Activated CD4-positive, alpha-beta memory T cell treated with anti-CD3 and anti-CD28 coated beads, Interleukin-2, amount 10 ng/mL, durations not matched to agents 7 days and 5 days (primary cell): ENCODE results near the gene IFT52. TPM values are rescaled to one million over a fixed set of nuclear protein-coding genes. Genes with fewer than 3 reads are reported as not detected.

Experiments
- CTCF ChIA-PET: fragments of 350-600 bp; sonication (Branson Sonifier 250); formaldehyde crosslinking; loops from one replicate; lab custom pipeline; 2021; ENCODE audit warnings: antibody characterized with exemption, inconsistent platforms; lab: Charles Lee
- POLR2A ChIA-PET: fragments of 350-600 bp; sonication (Branson Sonifier 250); formaldehyde crosslinking; loops from one replicate; lab custom pipeline; 2021; ENCODE audit warnings: antibody characterized with exemption; lab: Charles Lee
- DNase-seq: peaks from one replicate; pipeline ENCODE4 v3.0.0-alpha.2; 2020
- H3K27ac Mint-ChIP-seq: one replicate; pipeline ENCODE4 v1.8.0; 2021; ENCODE audit warnings: mild to moderate bottlenecking, mixed read lengths
- H3K27me3 Mint-ChIP-seq: one replicate; pipeline ENCODE4 v1.8.0; 2021; ENCODE audit warnings: mixed read lengths
- H3K36me3 Mint-ChIP-seq: one replicate; pipeline ENCODE4 v1.8.0; 2021; ENCODE audit warnings: low read depth, mixed read lengths
- H3K4me1 Mint-ChIP-seq: one replicate; pipeline ENCODE4 v1.8.0; 2021; ENCODE audit warnings: mixed read lengths
- H3K4me3 Mint-ChIP-seq: one replicate; pipeline ENCODE4 v1.8.0; 2021; ENCODE audit warnings: mild to moderate bottlenecking, mixed read lengths
- H3K9me3 Mint-ChIP-seq: one replicate; pipeline ENCODE4 v1.8.0; 2021; ENCODE audit warnings: mixed read lengths
- total RNA-seq, 2 experiments: library from RNA; stranded (reverse); gene quantifications; one replicate each; pipeline ENCODE4 v1.2.3, GENCODE V29; 2021

IFT52 gene
- total RNA-seq, 2 experiments from 2014 or later: 13.3 to 15.0 TPM

DNA sequence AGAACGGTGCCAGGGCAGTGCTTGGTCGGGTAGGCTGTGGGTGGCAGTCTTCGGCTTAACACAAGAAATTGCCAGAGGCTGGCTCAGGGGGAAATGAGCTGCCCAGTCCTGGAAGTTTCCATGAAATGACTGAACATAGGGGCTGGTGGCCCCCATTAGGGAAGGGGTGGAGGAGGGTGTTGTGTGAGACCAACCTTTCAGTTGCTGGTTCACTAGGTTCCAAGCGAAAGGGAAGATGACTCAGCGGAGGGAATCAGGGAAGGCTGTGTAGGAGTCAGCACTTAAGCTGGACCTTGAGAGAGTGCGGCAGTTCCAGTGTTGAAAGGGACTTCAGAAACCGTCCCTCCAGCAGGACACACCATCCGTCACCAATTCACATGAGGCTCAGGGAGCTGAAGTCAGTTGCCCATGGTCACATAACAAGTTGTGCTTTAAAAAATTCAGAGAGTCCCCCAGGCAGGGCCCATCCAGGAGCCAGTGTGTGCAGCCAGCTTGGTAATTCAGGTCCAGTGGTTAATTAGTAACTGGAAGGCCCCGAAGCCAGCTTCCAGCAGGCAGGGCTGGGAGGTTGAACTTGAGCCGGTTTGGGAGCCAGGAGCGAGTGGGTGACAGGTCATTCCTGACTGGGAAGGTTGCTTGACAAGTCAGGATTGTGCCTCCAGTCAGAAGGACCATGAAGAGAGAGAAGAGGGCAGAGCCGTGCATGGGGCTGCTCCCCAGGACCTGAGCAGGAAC lies 32.2 kb upstream of the IFT52 start, which contains the start of gene SGK2:
Gene SGK2 (plus strand): TSS at position 616 of the 735 bp plus-strand sequence. CDS start 7,469 bp downstream, outside the sequence.
- POLR2A ChIA-PET: no interaction called here
- Mint-ChIP-seq H3K4me1 (no peaks in the 10 kb centered on the region), H3K27ac (no peak within 1 kb of the TSS), H3K36me3 (no peaks in the 10 kb centered on the region), H3K4me3 (no peak within 1 kb of the TSS), H3K27me3 (no peaks in the 10 kb centered on the region), H3K9me3 (no peaks in the 10 kb centered on the region)
- DNase-seq: no peak
- CTCF ChIA-PET: interaction anchor here (1.4 to 1.9 kb wide), 2 partner anchors 18 to 20 kb away, joined by 5 read pairs; no protein-coding TSS in a partner anchor

GRCh38 chr20:43559147-43559987 lies 31.4 kb upstream of the IFT52 start:
- ChIA-PET POLR2A (no interaction called here), CTCF (interaction anchor here (1.4 to 1.8 kb wide), 2 partner anchors 19 to 21 kb away, joined by 4 to 5 read pairs; no protein-coding TSS in a partner anchor)
- Mint-ChIP-seq H3K4me1 (no peaks in the 10 kb centered on the region), H3K27me3 (no peaks in the 10 kb centered on the region), H3K9me3 (no peaks in the 10 kb centered on the region), H3K4me3 (no peak overlapping the region), H3K36me3 (no peaks in the 10 kb centered on the region), H3K27ac (no peak overlapping the region)
- DNase-seq: no peak

DNA sequence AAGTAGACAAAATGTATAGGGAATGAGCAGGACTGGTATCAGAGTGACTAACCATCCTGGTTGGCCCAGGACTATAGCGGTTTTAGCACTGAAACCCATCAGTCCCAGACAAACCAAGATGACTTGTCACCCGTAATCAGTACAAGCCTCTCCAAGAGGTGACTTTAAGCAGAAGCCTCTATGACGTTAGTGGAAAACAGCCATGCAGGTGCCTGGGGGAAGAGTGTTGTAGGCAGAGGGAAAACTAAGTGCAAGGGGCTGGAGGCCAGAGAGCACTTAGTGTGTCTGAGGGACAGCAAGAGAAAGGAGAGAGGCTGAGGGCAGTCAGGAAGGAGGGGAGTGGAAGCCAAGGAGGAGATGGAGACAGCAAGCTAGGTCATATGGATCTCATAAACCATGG lies 29.8 kb upstream of the IFT52 start:
- POLR2A ChIA-PET: no interaction called here
- Mint-ChIP-seq H3K36me3 (no peaks in the 10 kb centered on the region), H3K27me3 (no peaks in the 10 kb centered on the region), H3K27ac (no peak overlapping the region), H3K4me3 (no peak overlapping the region), H3K4me1 (no peaks in the 10 kb centered on the region), H3K9me3 (no peaks in the 10 kb centered on the region)
- CTCF ChIA-PET: interaction anchor here (1.8 kb wide), 1 partner anchor 22 kb away, joined by 4 read pairs; no protein-coding TSS in a partner anchor
- no peak for DNase-seq

DNA sequence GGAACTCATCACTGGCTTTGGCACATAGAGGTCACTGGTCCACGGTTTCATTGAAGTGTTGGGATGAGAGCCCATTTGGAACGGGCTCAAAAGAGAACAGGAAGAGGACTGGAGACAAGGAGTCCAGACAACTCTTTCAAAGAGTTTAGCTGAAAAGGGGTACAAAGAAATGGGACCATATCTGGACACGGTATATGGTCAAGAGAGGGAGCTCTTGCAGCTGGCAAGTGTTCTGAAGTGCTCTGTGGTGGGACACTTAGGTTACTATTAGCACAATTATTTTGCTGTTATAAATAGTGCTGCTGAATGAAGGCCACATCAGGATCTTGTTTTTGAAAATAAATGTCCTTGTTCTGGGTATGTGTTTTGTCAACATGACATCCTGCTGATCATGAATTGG lies 27.3 kb upstream of the IFT52 start:
- no peaks in the 10 kb centered on the region for H3K27me3 Mint-ChIP-seq
- no peak overlapping the region for H3K4me3 Mint-ChIP-seq
- no peak for DNase-seq
- no peaks in the 10 kb centered on the region for H3K4me1 Mint-ChIP-seq
- H3K27ac Mint-ChIP-seq: no peak overlapping the region
- CTCF ChIA-PET: no interaction called here
- H3K9me3 Mint-ChIP-seq: no peaks in the 10 kb centered on the region
- no peaks in the 10 kb centered on the region for H3K36me3 Mint-ChIP-seq
- POLR2A ChIA-PET: no interaction called here

GRCh38 chr20:43563991-43564390 lies 26.7 kb upstream of the IFT52 start:
- Mint-ChIP-seq H3K4me3 (no peak overlapping the region), H3K27ac (no peak overlapping the region), H3K27me3 (no peaks in the 10 kb centered on the region), H3K4me1 (no peaks in the 10 kb centered on the region), H3K9me3 (no peaks in the 10 kb centered on the region), H3K36me3 (no peaks in the 10 kb centered on the region)
- DNase-seq: no peak
- POLR2A ChIA-PET: no interaction called here
- CTCF ChIA-PET: no interaction called here

DNA sequence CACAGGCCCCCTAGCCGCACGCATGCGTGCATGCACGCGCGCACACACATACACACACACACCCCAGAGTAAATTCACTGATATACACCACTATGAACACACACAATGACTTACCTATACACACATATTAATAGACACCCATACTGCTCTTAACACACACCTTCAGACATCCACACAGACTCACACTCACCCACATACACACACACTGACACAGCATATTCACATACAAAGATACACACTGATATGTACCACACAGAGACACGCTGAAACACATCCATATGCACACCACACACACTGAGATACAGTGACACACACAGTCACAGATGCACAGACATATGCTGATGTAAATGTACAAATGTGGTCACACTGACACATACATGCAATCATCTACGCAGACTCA lies 26.3 kb upstream of the IFT52 start:
- ChIA-PET POLR2A (no interaction called here), CTCF (no interaction called here)
- no peak for DNase-seq
- Mint-ChIP-seq H3K27ac (no peak overlapping the region), H3K36me3 (no peaks in the 10 kb centered on the region), H3K27me3 (no peaks in the 10 kb centered on the region), H3K4me3 (no peak overlapping the region), H3K9me3 (no peaks in the 10 kb centered on the region), H3K4me1 (no peaks in the 10 kb centered on the region)

GRCh38 chr20:43564993-43565757 lies 25.6 kb upstream of the IFT52 start:
- no peaks in the 10 kb centered on the region for H3K27me3 Mint-ChIP-seq
- H3K4me1 Mint-ChIP-seq: no peaks in the 10 kb centered on the region
- H3K36me3 Mint-ChIP-seq: no peaks in the 10 kb centered on the region
- H3K27ac Mint-ChIP-seq: no peak overlapping the region
- DNase-seq: no peak
- ChIA-PET CTCF (no interaction called here), POLR2A (no interaction called here)
- H3K4me3 Mint-ChIP-seq: no peak overlapping the region
- H3K9me3 Mint-ChIP-seq: no peaks in the 10 kb centered on the region

DNA sequence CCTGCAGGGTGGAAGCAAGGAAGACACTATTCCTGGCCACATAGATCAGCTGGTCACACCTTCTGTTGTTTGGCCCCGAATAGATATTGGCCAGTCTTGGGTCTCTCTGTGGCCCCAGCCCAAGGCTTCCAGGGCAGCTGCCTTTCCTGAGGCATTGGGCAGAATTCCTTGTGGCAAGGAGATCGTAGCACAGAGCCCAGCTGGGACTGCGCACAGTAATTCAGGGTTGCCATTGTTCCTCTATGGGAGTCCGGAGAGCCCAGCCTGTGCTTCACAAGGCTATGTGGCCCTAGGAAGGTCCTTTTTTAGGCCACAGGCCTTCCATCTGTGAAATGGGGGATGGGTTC lies 25.0 kb upstream of the IFT52 start:
- Mint-ChIP-seq H3K27me3 (no peaks in the 10 kb centered on the region), H3K27ac (no peak overlapping the region), H3K4me3 (no peak overlapping the region), H3K9me3 (no peaks in the 10 kb centered on the region), H3K4me1 (no peaks in the 10 kb centered on the region), H3K36me3 (no peaks in the 10 kb centered on the region)
- ChIA-PET CTCF (no interaction called here), POLR2A (no interaction called here)
- no peak for DNase-seq

GRCh38 chr20:43567477-43567876 lies 23.3 kb upstream of the IFT52 start:
- H3K9me3 Mint-ChIP-seq: no peaks in the 10 kb centered on the region
- no peaks in the 10 kb centered on the region for H3K27me3 Mint-ChIP-seq
- POLR2A ChIA-PET: no interaction called here

DNA sequence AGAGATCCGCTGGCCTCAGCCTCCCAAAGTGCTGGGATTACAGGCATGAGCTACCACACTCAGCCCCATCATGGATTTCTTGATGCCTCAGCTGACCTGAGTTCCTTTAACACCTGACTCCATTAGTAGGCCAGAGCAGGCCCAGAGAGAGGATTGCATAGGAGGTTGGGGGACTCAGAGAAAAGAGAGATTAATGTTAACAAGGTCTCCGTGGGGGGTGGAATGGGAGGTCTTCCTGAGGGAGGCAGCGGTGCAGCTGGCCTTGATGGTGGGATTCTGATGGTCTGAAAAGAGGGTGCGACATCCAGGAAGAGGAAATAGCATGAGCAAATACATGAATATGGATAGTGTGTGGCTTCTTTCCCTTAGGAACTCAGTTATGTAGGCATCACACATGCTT lies 22.0 kb upstream of the IFT52 start:
- POLR2A ChIA-PET: no interaction called here
- Mint-ChIP-seq H3K27ac (no peak overlapping the region), H3K27me3 (no peaks in the 10 kb centered on the region), H3K36me3 (no peaks in the 10 kb centered on the region), H3K4me3 (no peak overlapping the region), H3K4me1 (no peaks in the 10 kb centered on the region), H3K9me3 (no peaks in the 10 kb centered on the region)
- DNase-seq: no peak
- CTCF ChIA-PET: interaction anchor here (2.7 kb wide), 1 partner anchor 30 kb away, joined by 8 read pairs; no protein-coding TSS in a partner anchor

More at GRCh38 chr20:43567477-43567876, 23.3 kb upstream of the IFT52 start:
- no peaks in the 10 kb centered on the region for H3K4me1 Mint-ChIP-seq
- H3K4me3 Mint-ChIP-seq: no peak overlapping the region
- no peak overlapping the region for H3K27ac Mint-ChIP-seq
- CTCF ChIA-PET: no interaction called here
- H3K36me3 Mint-ChIP-seq: no peaks in the 10 kb centered on the region
- no peak for DNase-seq

- H3K4me3 Mint-ChIP-seq: no peak overlapping the region
- no peak overlapping the region for H3K27ac Mint-ChIP-seq
- ChIA-PET POLR2A (no interaction called here), CTCF (interaction anchor here (2.7 kb wide), 1 partner anchor 31 kb away, joined by 8 read pairs; no protein-coding TSS in a partner anchor)
- no peaks in the 10 kb centered on the region for H3K36me3 Mint-ChIP-seq
- H3K4me1 Mint-ChIP-seq: no peaks in the 10 kb centered on the region
- no peak for DNase-seq
- H3K9me3 Mint-ChIP-seq: no peaks in the 10 kb centered on the region
- no peaks in the 10 kb centered on the region for H3K27me3 Mint-ChIP-seq
Observed at GRCh38 chr20:43569282-43569681, 21.5 kb upstream of the IFT52 start.

DNA sequence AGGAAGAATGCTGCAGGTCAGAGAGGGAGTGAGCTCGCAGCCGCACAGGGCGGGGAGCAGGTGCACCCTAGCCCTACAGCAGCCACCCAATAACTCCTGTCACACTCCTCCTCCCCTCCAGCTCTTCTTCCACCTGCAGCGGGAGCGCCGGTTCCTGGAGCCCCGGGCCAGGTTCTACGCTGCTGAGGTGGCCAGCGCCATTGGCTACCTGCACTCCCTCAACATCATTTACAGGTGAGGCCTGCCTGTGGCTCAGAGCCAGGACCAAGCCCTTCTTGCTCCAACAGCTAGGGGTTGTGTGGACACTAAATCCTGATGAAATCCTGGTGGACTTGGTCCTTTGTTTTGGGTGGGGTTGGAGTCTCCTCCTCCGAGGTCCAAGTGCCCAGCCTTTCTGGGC lies 20.2 kb upstream of the IFT52 start:
- no peak overlapping the region for H3K27ac Mint-ChIP-seq

DNA sequence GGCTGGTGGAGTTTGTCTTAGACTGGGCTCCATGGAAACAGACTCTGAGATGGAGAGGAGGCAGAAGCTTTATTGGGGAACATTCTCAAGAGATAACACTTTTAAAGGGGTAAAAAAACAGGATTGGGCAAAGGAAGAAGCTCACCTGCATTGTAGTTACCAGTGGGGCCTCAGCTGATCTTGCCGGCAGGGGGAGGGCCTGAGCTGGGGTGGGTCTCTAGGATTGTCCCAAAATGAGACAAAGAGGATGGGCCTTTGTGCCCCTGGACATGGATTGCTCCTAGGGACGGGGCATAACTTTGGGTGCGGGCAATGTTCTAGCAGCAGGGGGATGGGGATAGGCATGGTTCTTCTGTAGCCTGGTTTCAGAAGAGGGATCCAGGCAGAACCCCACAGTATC lies 19.4 kb upstream of the IFT52 start:
- no peak overlapping the region for H3K4me3 Mint-ChIP-seq
- H3K27me3 Mint-ChIP-seq: no peaks in the 10 kb centered on the region
- no peaks in the 10 kb centered on the region for H3K4me1 Mint-ChIP-seq
- no peaks in the 10 kb centered on the region for H3K9me3 Mint-ChIP-seq
- CTCF ChIA-PET: no interaction called here
- H3K27ac Mint-ChIP-seq: no peak overlapping the region
- no peak for DNase-seq
- no peaks in the 10 kb centered on the region for H3K36me3 Mint-ChIP-seq
- POLR2A ChIA-PET: no interaction called here

More for the DNA sequence above, 20.2 kb upstream of the IFT52 start:
- H3K36me3 Mint-ChIP-seq: no peaks in the 10 kb centered on the region
- no peaks in the 10 kb centered on the region for H3K27me3 Mint-ChIP-seq
- H3K9me3 Mint-ChIP-seq: no peaks in the 10 kb centered on the region
- no peaks in the 10 kb centered on the region for H3K4me1 Mint-ChIP-seq
- ChIA-PET POLR2A (no interaction called here), CTCF (interaction anchor here (2.7 kb wide), 1 partner anchor 32 kb away, joined by 8 read pairs; no protein-coding TSS in a partner anchor)
- H3K4me3 Mint-ChIP-seq: no peak overlapping the region
- no peak for DNase-seq
